WTC11 (cell line): Measurements from ENCODE around the gene CACTIN. TPM values are rescaled to one million over a fixed set of nuclear protein-coding genes. Genes with fewer than 3 reads are reported as not detected.

Experiments used
- ATAC-seq: fragments of 200-7000 bp; cut with Tn5 transposase; 2 replicates; pipeline ENCODE4 v1.10.0; 2021; ENCODE audit warnings: mild to moderate bottlenecking, moderate library complexity
- CTCF ChIA-PET: fragments of 300-600 bp; sonication (Branson Sonifier 250); formaldehyde crosslinking; loops from one replicate; lab custom pipeline; 2021; ENCODE audit warnings: antibody characterized with exemption; lab: Charles Lee
- POLR2A ChIA-PET: fragments of 350-600 bp; sonication (Branson Sonifier 250); formaldehyde crosslinking; loops from one replicate; lab custom pipeline; 2021; ENCODE audit warnings: antibody characterized with exemption; lab: Charles Lee
- DNase-seq: peaks from one replicate; pipeline ENCODE4 v3.0.0; 2021; ENCODE audit warnings: low spot score
- H3K27ac Mint-ChIP-seq: 2 replicates; pipeline ENCODE4 v1.8.0; 2021; ENCODE audit warnings: mixed read lengths
- H3K27me3 Mint-ChIP-seq: 2 replicates; pipeline ENCODE4 v1.8.0; 2021; ENCODE audit warnings: low read depth, mild to moderate bottlenecking, moderate library complexity, mixed read lengths
- H3K36me3 Mint-ChIP-seq: 2 replicates; pipeline ENCODE4 v1.8.0; 2021; ENCODE audit warnings: mixed read lengths
- H3K4me1 Mint-ChIP-seq: 2 replicates; pipeline ENCODE4 v1.8.0; 2022; ENCODE audit warnings: mixed read lengths
- H3K4me3 Mint-ChIP-seq: 2 replicates; pipeline ENCODE4 v1.8.0; 2021; ENCODE audit warnings: mild to moderate bottlenecking, moderate library complexity, mixed read lengths
- H3K9me3 Mint-ChIP-seq: 2 replicates; pipeline ENCODE4 v1.8.0; 2021; ENCODE audit warnings: mixed read lengths
- GABPB1 ChIP-seq: sonication (generic); formaldehyde crosslinking; IDR thresholded peaks from 2 replicates; pipeline ENCODE4 v1.8.1; 2023; ENCODE audit warnings: mild to moderate bottlenecking, missing genetic modification reagents
- IRF2 ChIP-seq: sonication (generic); formaldehyde crosslinking; IDR thresholded peaks from 2 replicates; pipeline ENCODE4 v1.8.0; 2022; ENCODE audit warnings: low read depth, missing genetic modification reagents, borderline replicate concordance
- JAZF1 ChIP-seq: fragments of 250-450 bp; sonication (Bioruptor Pico); IDR thresholded peaks from 2 replicates; pipeline ENCODE4 v1.9.0; 2021; ENCODE audit warnings: moderate library complexity, mild to moderate bottlenecking, inconsistent platforms
- NFE2L1 ChIP-seq: sonication (generic); formaldehyde crosslinking; IDR thresholded peaks from 2 replicates; pipeline ENCODE4 v1.8.1; 2023; ENCODE audit warnings: missing genetic modification reagents
- NFYB ChIP-seq: sonication (generic); formaldehyde crosslinking; conservative IDR thresholded peaks from 2 replicates; pipeline ENCODE4 v1.8.0; 2022; ENCODE audit warnings: low read depth, missing genetic modification reagents
- NR2C2 ChIP-seq: sonication (generic); formaldehyde crosslinking; IDR thresholded peaks from 2 replicates; pipeline ENCODE4 v1.8.0; 2022; ENCODE audit warnings: mild to moderate bottlenecking, missing genetic modification reagents
- RELA ChIP-seq: sonication (generic); formaldehyde crosslinking; IDR thresholded peaks from 2 replicates; pipeline ENCODE4 v1.8.1; 2022; ENCODE audit warnings: missing genetic modification reagents, mild to moderate bottlenecking, borderline replicate concordance
- RORB ChIP-seq: fragments of 250-450 bp; sonication (Bioruptor Pico); IDR thresholded peaks from 2 replicates; pipeline ENCODE4 v1.9.0; 2021; ENCODE audit warnings: mild to moderate bottlenecking
- SMAD3 ChIP-seq: sonication (generic); formaldehyde crosslinking; IDR thresholded peaks from 2 replicates; pipeline ENCODE4 v1.8.0; 2022; ENCODE audit warnings: missing genetic modification reagents, mild to moderate bottlenecking, borderline replicate concordance
- SP1 ChIP-seq: sonication (generic); formaldehyde crosslinking; conservative IDR thresholded peaks from 2 replicates; pipeline ENCODE4 v1.8.1; 2022; ENCODE audit warnings: missing genetic modification reagents
- TP53 ChIP-seq: sonication (generic); formaldehyde crosslinking; IDR thresholded peaks from 2 replicates; pipeline ENCODE4 v1.8.1; 2023; ENCODE audit warnings: mild to moderate bottlenecking, missing genetic modification reagents
- ZNF121 ChIP-seq: sonication (generic); formaldehyde crosslinking; IDR thresholded peaks from 2 replicates; pipeline ENCODE4 v1.8.0; 2023; ENCODE audit warnings: missing genetic modification reagents
- ZNF263 ChIP-seq: sonication (generic); formaldehyde crosslinking; IDR thresholded peaks from 2 replicates; pipeline ENCODE4 v1.8.1; 2022; ENCODE audit warnings: low read depth, mild to moderate bottlenecking, moderate library complexity, missing genetic modification reagents
- ZNF396 ChIP-seq: fragments of 250-450 bp; sonication (Bioruptor Pico); IDR thresholded peaks from 2 replicates; pipeline ENCODE4 v1.8.0; 2021; ENCODE audit warnings: mild to moderate bottlenecking, moderate library complexity, borderline replicate concordance
- ZNF416 ChIP-seq: fragments of 250-450 bp; sonication (Bioruptor Pico); IDR thresholded peaks from 2 replicates; pipeline ENCODE4 v1.9.0; 2021; ENCODE audit warnings: mild to moderate bottlenecking, inconsistent platforms
- ZNF423 ChIP-seq: fragments of 250-450 bp; sonication (Bioruptor Pico); IDR thresholded peaks from 2 replicates; pipeline ENCODE4 v2.1.2; 2022; ENCODE audit warnings: mild to moderate bottlenecking, moderate library complexity
- ZNF512 ChIP-seq: sonication (generic); formaldehyde crosslinking; IDR thresholded peaks from 2 replicates; pipeline ENCODE4 v1.8.1; 2022; ENCODE audit warnings: missing genetic modification reagents, borderline replicate concordance
- total RNA-seq: library from RNA; stranded (reverse); gene quantifications from 3 replicates; pipeline ENCODE4 v1.2.3, GENCODE V29; 2021
- TF ChIP-seq, protein P1 (sequence below): sonication (generic); formaldehyde crosslinking; IDR thresholded peaks from 2 replicates; pipeline ENCODE4 v1.8.0; 2023; ENCODE audit warnings: missing genetic modification reagents, mild to moderate bottlenecking, borderline replicate concordance
- TF ChIP-seq, protein P2 (sequence below): fragments of 250-450 bp; sonication (Bioruptor Pico); IDR thresholded peaks from 2 replicates; pipeline ENCODE4 v1.8.0; 2021; ENCODE audit warnings: mild to moderate bottlenecking
- TF ChIP-seq, protein P3 (sequence below): sonication (generic); formaldehyde crosslinking; IDR thresholded peaks from 2 replicates; pipeline ENCODE4 v1.8.1; 2022; ENCODE audit warnings: mild to moderate bottlenecking, missing genetic modification reagents, moderate library complexity, borderline replicate concordance

The CACTIN gene
- total RNA-seq, 1 experiment from 2014 or later: 42.2 TPM

DNA sequence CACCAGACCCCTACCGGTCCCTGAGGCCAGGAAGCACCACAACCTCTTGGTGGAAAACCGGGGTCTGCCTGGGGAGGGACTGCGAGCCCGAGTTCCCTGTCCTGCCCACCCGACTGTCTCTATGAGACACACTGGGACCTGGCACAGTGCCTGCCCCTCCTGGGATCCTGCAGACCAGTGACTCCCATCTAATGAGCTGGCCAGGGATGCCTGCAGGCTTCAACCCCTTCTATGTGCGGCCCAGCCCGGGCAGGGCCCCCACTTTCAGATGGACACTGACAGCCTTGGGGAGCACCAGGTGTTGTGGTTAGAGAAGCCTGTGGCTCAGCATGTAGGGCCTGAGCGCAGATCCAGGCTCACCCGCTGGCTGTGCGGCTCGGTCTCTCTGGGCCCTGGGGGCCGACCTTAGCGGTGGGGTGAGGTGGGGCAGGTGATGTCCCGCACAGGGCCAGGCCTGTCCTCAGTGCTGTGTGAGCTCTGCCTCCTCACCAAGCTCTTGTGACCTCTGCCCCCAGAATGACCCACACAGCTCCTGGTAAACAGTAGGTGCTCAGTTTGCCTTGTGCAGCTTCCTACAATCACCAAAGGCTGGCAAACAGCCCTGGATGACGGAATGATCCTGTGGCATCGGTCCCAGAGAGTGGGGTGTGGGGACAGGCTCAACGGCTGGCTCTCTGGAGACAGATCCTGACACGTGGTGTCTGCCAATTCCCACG is 17.9 kb upstream of the CACTIN start (continued):
- TF ChIP-seq, protein P1, sequence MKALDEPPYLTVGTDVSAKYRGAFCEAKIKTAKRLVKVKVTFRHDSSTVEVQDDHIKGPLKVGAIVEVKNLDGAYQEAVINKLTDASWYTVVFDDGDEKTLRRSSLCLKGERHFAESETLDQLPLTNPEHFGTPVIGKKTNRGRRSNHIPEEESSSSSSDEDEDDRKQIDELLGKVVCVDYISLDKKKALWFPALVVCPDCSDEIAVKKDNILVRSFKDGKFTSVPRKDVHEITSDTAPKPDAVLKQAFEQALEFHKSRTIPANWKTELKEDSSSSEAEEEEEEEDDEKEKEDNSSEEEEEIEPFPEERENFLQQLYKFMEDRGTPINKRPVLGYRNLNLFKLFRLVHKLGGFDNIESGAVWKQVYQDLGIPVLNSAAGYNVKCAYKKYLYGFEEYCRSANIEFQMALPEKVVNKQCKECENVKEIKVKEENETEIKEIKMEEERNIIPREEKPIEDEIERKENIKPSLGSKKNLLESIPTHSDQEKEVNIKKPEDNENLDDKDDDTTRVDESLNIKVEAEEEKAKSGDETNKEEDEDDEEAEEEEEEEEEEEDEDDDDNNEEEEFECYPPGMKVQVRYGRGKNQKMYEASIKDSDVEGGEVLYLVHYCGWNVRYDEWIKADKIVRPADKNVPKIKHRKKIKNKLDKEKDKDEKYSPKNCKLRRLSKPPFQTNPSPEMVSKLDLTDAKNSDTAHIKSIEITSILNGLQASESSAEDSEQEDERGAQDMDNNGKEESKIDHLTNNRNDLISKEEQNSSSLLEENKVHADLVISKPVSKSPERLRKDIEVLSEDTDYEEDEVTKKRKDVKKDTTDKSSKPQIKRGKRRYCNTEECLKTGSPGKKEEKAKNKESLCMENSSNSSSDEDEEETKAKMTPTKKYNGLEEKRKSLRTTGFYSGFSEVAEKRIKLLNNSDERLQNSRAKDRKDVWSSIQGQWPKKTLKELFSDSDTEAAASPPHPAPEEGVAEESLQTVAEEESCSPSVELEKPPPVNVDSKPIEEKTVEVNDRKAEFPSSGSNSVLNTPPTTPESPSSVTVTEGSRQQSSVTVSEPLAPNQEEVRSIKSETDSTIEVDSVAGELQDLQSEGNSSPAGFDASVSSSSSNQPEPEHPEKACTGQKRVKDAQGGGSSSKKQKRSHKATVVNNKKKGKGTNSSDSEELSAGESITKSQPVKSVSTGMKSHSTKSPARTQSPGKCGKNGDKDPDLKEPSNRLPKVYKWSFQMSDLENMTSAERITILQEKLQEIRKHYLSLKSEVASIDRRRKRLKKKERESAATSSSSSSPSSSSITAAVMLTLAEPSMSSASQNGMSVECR (CRISPR knock-in tag): no peak
- no peak for TF ChIP-seq ZNF416 (CRISPR knock-in tag)
- no peak for TF ChIP-seq NR2C2 (CRISPR knock-in tag)
- TF ChIP-seq JAZF1: no peak
- TF ChIP-seq, protein P2, sequence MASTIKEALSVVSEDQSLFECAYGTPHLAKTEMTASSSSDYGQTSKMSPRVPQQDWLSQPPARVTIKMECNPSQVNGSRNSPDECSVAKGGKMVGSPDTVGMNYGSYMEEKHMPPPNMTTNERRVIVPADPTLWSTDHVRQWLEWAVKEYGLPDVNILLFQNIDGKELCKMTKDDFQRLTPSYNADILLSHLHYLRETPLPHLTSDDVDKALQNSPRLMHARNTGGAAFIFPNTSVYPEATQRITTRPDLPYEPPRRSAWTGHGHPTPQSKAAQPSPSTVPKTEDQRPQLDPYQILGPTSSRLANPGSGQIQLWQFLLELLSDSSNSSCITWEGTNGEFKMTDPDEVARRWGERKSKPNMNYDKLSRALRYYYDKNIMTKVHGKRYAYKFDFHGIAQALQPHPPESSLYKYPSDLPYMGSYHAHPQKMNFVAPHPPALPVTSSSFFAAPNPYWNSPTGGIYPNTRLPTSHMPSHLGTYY (CRISPR knock-in tag): no peak
- no peak for TF ChIP-seq NFE2L1 (CRISPR knock-in tag)
- no peak for TF ChIP-seq TP53 (CRISPR knock-in tag)
- no peak for TF ChIP-seq ZNF263 (CRISPR knock-in tag)
- TF ChIP-seq, protein P3, sequence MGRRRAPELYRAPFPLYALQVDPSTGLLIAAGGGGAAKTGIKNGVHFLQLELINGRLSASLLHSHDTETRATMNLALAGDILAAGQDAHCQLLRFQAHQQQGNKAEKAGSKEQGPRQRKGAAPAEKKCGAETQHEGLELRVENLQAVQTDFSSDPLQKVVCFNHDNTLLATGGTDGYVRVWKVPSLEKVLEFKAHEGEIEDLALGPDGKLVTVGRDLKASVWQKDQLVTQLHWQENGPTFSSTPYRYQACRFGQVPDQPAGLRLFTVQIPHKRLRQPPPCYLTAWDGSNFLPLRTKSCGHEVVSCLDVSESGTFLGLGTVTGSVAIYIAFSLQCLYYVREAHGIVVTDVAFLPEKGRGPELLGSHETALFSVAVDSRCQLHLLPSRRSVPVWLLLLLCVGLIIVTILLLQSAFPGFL (CRISPR knock-in tag): no peak
- no peak for TF ChIP-seq SP1 (CRISPR knock-in tag)

- DNase-seq: no peak
- no peaks in the 10 kb centered on the region for H3K4me1 Mint-ChIP-seq
- CTCF ChIA-PET: interaction anchor here (1.1 kb wide), 1 partner anchor 10 kb away, joined by 4 read pairs; no protein-coding TSS in a partner anchor
- H3K4me3 Mint-ChIP-seq: no peak overlapping the region
- POLR2A ChIA-PET: no interaction called here
- H3K9me3 Mint-ChIP-seq: no peaks in the 10 kb centered on the region
- no peaks in the 10 kb centered on the region for H3K27me3 Mint-ChIP-seq
- TF ChIP-seq GABPB1 (no peak), ZNF121 (no peak), SMAD3 (CRISPR knock-in tag) (no peak), IRF2 (CRISPR knock-in tag) (no peak), RORB (CRISPR knock-in tag) (no peak), ZNF396 (CRISPR knock-in tag) (no peak), ZNF423 (no peak), RELA (CRISPR knock-in tag) (no peak), ZNF512 (no peak), NFE2L1 (CRISPR knock-in tag) (no peak), NFYB (CRISPR knock-in tag) (no peak)
- TF ChIP-seq, protein P1 (CRISPR knock-in tag): no peak
- H3K36me3 Mint-ChIP-seq: peaks cover 6% of the 10 kb centered on the region; the same call in 1 of the 2 replicates
- ATAC-seq: no peak
- H3K27ac Mint-ChIP-seq: no peak overlapping the region
These were observed 17.2 kb upstream of the CACTIN start for GRCh38 chr19:3643674-3644313.
